ENCODE data around the gene DNASE1L2.
A peak's percentile ranks its signal among the peaks of the same experiment; 100 is the strongest.
"Not testable (repeated sequence)": the region's sequence is repeated elsewhere in the genome, so short reads cannot be mapped to it uniquely, and the experiment has no call there.

The DNASE1L2 gene

DNA sequence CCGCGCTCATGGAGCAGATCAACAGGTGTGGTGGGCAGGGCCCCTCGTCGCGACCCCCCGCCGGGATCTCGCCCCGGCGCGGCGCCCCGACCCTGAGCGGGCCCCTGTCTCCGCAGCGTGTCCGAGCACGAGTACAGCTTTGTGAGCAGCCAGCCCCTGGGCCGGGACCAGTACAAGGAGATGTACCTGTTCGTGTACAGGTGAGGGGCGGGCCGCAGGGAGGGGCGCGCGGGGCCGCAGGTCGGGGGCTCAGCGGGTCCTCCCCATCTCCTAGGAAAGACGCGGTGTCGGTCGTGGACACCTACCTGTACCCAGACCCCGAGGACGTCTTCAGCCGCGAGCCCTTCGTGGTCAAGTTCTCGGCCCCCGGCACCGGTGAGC is 848 bp downstream of the DNASE1L2 start:
- no peak overlapping the region for H3K9ac ChIP-seq (ENCODE audit: low read depth, low read length)
- H3K4me1 ChIP-seq (ENCODE audit: control insufficient read depth, insufficient read depth, low read length), result peaks cover 22% of the 10 kb centered on the region
- H3K27me3 ChIP-seq (ENCODE audit: control insufficient read depth, insufficient read depth, low read length), result no peaks in the 10 kb centered on the region
- H3K36me3 ChIP-seq (ENCODE audit: insufficient read depth, low read length), result peaks cover 47% of the 10 kb centered on the region
- peak overlapping the region; percentile 23 for H3K4me2 ChIP-seq (ENCODE audit: low read length)
- no peak overlapping the region for H3K4me3 ChIP-seq (ENCODE audit: low read length)
- no peaks in the 10 kb centered on the region for H3K9me3 ChIP-seq (replicated peaks; ENCODE audit: low read length)

GRCh38 chr16:2237493-2238149 is 1.4 kb downstream of the DNASE1L2 start:
- Histone ChIP-seq H3K9me3 (replicated peaks; ENCODE audit: low read length) (no peaks in the 10 kb centered on the region), H3K9ac (ENCODE audit: low read depth, low read length) (no peak overlapping the region), H3K27me3 (ENCODE audit: control insufficient read depth, insufficient read depth, low read length) (no peaks in the 10 kb centered on the region), H3K36me3 (ENCODE audit: insufficient read depth, low read length) (peaks cover 47% of the 10 kb centered on the region), H3K4me1 (ENCODE audit: control insufficient read depth, insufficient read depth, low read length) (peaks cover 21% of the 10 kb centered on the region), H3K4me3 (ENCODE audit: low read length) (no peak overlapping the region), H3K4me2 (ENCODE audit: low read length) (no peak overlapping the region)

DNA sequence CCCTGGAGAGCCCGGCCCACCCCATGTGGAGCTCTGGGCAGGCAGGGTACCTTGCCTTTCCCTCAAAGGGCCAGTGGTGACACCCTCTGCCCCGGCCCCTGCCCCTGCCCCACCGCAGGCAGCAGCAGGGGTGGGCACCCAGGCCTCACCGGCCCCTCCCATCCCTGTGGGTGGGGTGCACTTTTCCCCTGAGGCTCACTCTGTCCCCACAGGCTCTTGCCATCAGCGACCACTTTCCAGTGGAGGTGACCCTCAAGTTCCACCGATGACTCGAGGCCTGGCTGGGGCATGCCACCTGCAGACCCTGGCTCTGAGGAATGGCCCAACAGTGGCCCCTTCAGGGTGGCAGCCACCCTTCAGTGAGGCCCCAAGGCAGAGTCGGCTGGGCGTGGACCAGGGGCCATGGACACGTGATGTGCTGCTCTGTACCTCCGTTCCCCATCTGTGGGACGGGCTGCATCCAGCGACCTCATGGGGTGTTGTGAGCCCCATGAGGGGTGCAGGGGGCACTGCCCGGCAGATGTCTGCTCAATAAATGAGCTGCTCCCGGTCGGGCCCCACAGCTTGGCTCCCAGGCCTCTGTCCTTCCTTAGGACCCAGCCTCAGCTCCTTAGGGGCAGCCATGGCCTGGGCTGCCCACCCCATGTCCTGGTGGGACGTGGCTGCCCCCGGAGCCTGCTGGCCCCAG is 2.0 kb downstream of the DNASE1L2 start:
- Histone ChIP-seq H3K36me3 (ENCODE audit: insufficient read depth, low read length) (peaks cover 45% of the 10 kb centered on the region), H3K27me3 (ENCODE audit: control insufficient read depth, insufficient read depth, low read length) (no peaks in the 10 kb centered on the region), H3K4me1 (ENCODE audit: control insufficient read depth, insufficient read depth, low read length) (peaks cover 21% of the 10 kb centered on the region), H3K4me2 (ENCODE audit: low read length) (no peak overlapping the region), H3K9ac (ENCODE audit: low read depth, low read length) (no peak overlapping the region), H3K4me3 (ENCODE audit: low read length) (no peak overlapping the region), H3K9me3 (replicated peaks; ENCODE audit: low read length) (no peaks in the 10 kb centered on the region)

GRCh38 chr16:2238838-2239675 is 2.8 kb downstream of the DNASE1L2 start:
- peaks cover 45% of the 10 kb centered on the region for H3K36me3 ChIP-seq (ENCODE audit: insufficient read depth, low read length)

DNA sequence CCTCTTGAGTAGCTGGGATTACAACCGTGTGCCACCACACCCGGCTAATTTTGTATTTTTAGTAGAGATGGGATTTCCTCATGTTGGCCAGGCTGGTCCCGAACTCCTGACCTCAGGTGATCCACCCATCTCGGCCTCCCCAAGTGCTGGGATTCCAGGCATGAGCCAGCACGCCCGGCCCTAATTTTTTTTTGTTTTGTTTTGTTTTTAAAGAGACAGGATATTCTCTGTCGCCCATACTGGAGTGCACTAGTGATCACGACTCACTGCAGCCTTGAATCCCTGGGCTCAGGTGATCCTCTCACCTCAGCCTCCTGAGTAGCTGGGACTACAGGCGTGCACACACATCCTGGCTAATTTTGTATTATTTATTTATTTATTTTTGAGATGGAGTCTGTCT is 4.1 kb downstream of the DNASE1L2 start:
- H3K4me1 ChIP-seq (ENCODE audit: control insufficient read depth, insufficient read depth, low read length), result peaks cover 21% of the 10 kb centered on the region
- not testable (repeated sequence) for H3K9me3 ChIP-seq (replicated peaks; ENCODE audit: low read length); H3K27me3 ChIP-seq (ENCODE audit: control insufficient read depth, insufficient read depth, low read length); H3K4me2 ChIP-seq (ENCODE audit: low read length); H3K4me3 ChIP-seq (ENCODE audit: low read length); H3K9ac ChIP-seq (ENCODE audit: low read depth, low read length)
- H3K36me3 ChIP-seq (ENCODE audit: insufficient read depth, low read length), result peaks cover 47% of the 10 kb centered on the region

More at GRCh38 chr16:2238838-2239675, 2.8 kb downstream of the DNASE1L2 start:
- H3K4me1 ChIP-seq (ENCODE audit: control insufficient read depth, insufficient read depth, low read length), result peaks cover 21% of the 10 kb centered on the region
- H3K9ac ChIP-seq (ENCODE audit: low read depth, low read length), result no peak overlapping the region
- H3K4me2 ChIP-seq (ENCODE audit: low read length), result no peak overlapping the region
- H3K27me3 ChIP-seq (ENCODE audit: control insufficient read depth, insufficient read depth, low read length), result no peaks in the 10 kb centered on the region
- H3K4me3 ChIP-seq (ENCODE audit: low read length), result no peak overlapping the region
- no peaks in the 10 kb centered on the region for H3K9me3 ChIP-seq (replicated peaks; ENCODE audit: low read length)

GRCh38 chr16:2242598-2242997 is 6.4 kb downstream of the DNASE1L2 start:
- peaks cover 3% of the 10 kb centered on the region for H3K4me1 ChIP-seq (ENCODE audit: control insufficient read depth, insufficient read depth, low read length)
- no peak overlapping the region for H3K9ac ChIP-seq (ENCODE audit: low read depth, low read length)
- H3K4me2 ChIP-seq (ENCODE audit: low read length), result no peak overlapping the region
- H3K9me3 ChIP-seq (replicated peaks; ENCODE audit: low read length), result no peaks in the 10 kb centered on the region
- peaks cover 53% of the 10 kb centered on the region for H3K36me3 ChIP-seq (ENCODE audit: insufficient read depth, low read length)
- no peaks in the 10 kb centered on the region for H3K27me3 ChIP-seq (ENCODE audit: control insufficient read depth, insufficient read depth, low read length)
- no peak overlapping the region for H3K4me3 ChIP-seq (ENCODE audit: low read length)

DNA sequence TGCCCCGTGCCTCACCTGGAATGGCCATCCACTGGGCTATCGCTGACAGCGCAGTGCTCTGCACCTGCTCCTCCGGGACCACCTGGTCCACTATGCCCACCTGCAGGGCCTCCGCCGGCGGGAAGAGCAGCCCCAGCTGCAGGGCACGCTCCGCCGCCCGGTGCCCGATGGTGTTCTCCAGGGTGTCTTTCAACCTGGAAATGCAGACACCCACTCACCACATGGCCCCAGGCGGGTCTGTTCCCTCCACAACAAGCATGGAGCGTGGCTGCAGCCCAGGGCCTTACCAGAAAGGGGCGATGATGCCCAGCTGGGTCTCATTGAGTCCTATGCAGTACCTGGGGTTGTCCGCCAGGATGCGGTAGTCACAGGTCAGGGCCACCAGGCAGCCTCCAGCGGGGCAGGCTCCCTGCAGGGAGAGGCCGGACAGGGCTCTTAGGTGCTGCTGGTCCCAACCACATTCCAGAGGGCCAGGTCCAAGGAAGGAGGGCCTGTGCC is 6.8 kb downstream of the DNASE1L2 start:
- H3K9ac ChIP-seq (ENCODE audit: low read depth, low read length), result no peak overlapping the region
- no peak overlapping the region for H3K4me3 ChIP-seq (ENCODE audit: low read length)
- H3K9me3 ChIP-seq (replicated peaks; ENCODE audit: low read length), result no peaks in the 10 kb centered on the region
- H3K27me3 ChIP-seq (ENCODE audit: control insufficient read depth, insufficient read depth, low read length), result no peaks in the 10 kb centered on the region
- no peak overlapping the region for H3K4me2 ChIP-seq (ENCODE audit: low read length)
- H3K36me3 ChIP-seq (ENCODE audit: insufficient read depth, low read length), result peaks cover 53% of the 10 kb centered on the region
- peaks cover 3% of the 10 kb centered on the region for H3K4me1 ChIP-seq (ENCODE audit: control insufficient read depth, insufficient read depth, low read length)

GRCh38 chr16:2243781-2244180 is 7.5 kb downstream of the DNASE1L2 start:
- Histone ChIP-seq H3K36me3 (ENCODE audit: insufficient read depth, low read length) (peaks cover 52% of the 10 kb centered on the region), H3K27me3 (ENCODE audit: control insufficient read depth, insufficient read depth, low read length) (no peaks in the 10 kb centered on the region), H3K4me2 (ENCODE audit: low read length) (no peak overlapping the region), H3K4me1 (ENCODE audit: control insufficient read depth, insufficient read depth, low read length) (peaks cover 3% of the 10 kb centered on the region), H3K4me3 (ENCODE audit: low read length) (no peak overlapping the region), H3K9me3 (replicated peaks; ENCODE audit: low read length) (no peaks in the 10 kb centered on the region), H3K9ac (ENCODE audit: low read depth, low read length) (no peak overlapping the region)

DNA sequence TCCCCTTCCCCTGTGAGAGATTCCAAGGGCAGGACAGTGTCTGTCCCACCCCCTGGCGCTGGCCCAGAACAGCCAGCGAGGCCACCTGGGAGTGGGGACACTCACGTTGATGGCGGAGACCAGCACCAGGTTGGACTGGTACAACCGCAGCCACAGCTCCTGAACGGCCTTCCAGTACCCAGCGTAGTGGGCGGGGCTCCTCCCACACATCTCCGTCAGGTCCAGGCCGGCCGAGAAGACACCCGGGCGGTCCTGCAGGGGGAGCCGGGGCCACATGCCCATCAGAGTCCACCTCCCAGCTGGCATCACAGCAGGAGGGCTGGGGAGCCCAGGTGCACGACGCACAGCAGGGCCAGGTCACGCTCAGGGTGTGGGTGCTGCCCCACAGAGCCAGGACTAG is 8.1 kb downstream of the DNASE1L2 start:
- no peaks in the 10 kb centered on the region for H3K9me3 ChIP-seq (replicated peaks; ENCODE audit: low read length)
- no peaks in the 10 kb centered on the region for H3K4me1 ChIP-seq (ENCODE audit: control insufficient read depth, insufficient read depth, low read length)
- H3K4me3 ChIP-seq (ENCODE audit: low read length), result no peak overlapping the region
- peaks cover 52% of the 10 kb centered on the region for H3K36me3 ChIP-seq (ENCODE audit: insufficient read depth, low read length)
- H3K4me2 ChIP-seq (ENCODE audit: low read length), result no peak overlapping the region
- no peak overlapping the region for H3K9ac ChIP-seq (ENCODE audit: low read depth, low read length)
- no peaks in the 10 kb centered on the region for H3K27me3 ChIP-seq (ENCODE audit: control insufficient read depth, insufficient read depth, low read length)

DNA sequence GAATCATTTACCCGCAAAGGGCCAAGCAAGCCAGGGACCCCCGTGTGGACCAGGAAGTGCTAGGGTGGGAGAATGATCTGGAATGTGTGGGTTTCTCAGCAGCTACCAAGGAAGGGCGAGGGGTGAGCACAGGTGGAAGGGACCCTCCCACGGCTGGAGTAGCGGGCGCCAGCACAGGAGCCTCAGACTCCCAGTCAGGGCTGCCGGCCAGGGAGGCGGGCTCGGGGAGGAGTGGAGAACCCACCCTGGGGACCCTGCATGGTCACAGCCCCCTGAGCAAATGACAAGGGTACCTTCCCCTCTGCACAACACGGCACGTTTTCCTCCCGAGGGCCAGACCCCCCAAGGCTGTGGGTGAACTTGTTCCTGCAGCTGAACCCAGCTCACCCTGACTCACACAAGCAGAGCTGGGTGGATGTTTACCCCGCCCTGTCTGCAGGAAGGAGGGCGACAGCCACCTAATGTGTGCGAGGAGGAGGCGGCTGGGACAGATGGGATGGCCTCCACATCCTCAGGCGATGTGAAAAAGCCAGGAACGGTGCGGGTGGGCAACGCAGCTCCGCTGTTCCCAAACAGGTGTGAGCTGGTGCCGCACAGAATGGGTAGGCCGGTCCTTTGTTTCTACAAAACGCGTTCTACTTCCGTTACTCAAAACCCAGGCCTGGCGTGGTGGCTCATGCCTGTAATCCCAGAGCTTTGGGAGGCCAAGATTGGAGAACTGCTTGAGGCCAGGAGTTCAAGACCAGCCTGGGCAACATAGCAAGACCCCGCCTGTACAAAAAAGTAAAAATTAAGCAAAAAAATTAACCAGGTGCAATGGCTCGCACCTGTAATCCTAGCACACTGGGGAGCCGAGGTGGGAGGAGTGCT is 8.9 kb downstream of the DNASE1L2 start:
- Histone ChIP-seq H3K4me2 (ENCODE audit: low read length) (no peak overlapping the region), H3K27me3 (ENCODE audit: control insufficient read depth, insufficient read depth, low read length) (no peaks in the 10 kb centered on the region), H3K9ac (ENCODE audit: low read depth, low read length) (no peak overlapping the region), H3K36me3 (ENCODE audit: insufficient read depth, low read length) (peaks cover 47% of the 10 kb centered on the region), H3K4me3 (ENCODE audit: low read length) (no peak overlapping the region), H3K9me3 (replicated peaks; ENCODE audit: low read length) (no peaks in the 10 kb centered on the region), H3K4me1 (ENCODE audit: control insufficient read depth, insufficient read depth, low read length) (peaks cover 3% of the 10 kb centered on the region)
